Forelimb muscle (tissue), 1 donor: ENCODE results near the gene VIPR2. TPM values are rescaled to one million over a fixed set of nuclear protein-coding genes. Genes with fewer than 3 reads are reported as not detected.

ENCODE experiments used
- DNase-seq: peaks from one replicate; pipeline ENCODE4 v3.0.0-alpha.2; 2013; ENCODE audit warnings: low read depth
- polyA plus RNA-seq: library from polyadenylated mRNA; unstranded; fragments of 120-200 nt; gene quantifications from one replicate; pipeline ENCODE4 v1.2.1, GENCODE V29; 2013; ENCODE audit not compliant: insufficient read length

Gene VIPR2
- polyA plus RNA-seq, 1 donor, result 9.4 TPM

DNA sequence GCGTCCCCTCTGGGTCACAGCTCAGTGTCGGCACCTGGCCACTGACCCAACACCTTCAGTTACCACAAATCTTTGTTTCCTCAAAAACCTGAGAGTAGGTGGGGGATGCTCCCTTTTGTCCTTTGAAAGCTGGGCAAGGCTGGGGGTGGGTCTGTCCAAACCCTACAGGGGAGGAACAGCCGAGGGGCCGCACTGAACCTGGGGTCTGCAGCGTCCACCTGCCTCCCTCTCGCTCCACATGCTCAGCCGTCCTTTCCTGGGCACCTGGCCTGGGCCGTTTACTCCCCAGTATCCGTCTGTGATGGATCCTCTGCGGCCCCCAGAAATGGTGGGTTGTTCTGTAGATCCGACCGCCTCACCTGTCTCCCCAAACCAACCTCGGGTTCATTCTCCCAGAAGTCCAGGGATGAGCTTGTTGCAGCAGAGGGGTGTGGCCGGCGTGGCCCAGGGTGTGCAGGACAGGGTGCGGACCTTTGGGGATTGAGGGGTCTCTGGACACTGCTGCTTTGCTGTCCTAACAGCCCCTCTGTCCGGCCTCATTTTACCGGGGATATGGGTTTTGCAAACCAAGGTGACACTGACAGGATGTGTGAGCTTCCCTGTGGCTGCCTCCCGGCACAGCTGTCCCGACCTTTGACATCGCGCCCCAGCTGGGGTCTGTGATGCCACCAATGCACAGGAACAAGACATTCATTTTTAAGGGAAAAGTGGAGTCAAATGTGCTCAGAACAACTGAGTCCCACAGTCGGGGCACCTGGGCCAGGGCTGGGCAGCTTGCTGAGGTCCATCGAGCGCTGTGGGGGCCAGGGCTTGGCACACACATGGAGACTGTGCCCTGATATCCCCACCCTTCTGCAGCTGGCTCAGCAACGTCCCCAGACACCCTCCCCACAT is 115.9 kb downstream of the VIPR2 start:
- no peak for DNase-seq

- no peak for DNase-seq
Observed at GRCh38 chr7:159027789-159028507, 116.7 kb downstream of the VIPR2 start.

GRCh38 chr7:159027056-159027788 is 117.4 kb downstream of the VIPR2 start:
- no peak for DNase-seq

- DNase-seq, result no peak
Observed at GRCh38 chr7:159026271-159027055, 118.2 kb downstream of the VIPR2 start.

DNA sequence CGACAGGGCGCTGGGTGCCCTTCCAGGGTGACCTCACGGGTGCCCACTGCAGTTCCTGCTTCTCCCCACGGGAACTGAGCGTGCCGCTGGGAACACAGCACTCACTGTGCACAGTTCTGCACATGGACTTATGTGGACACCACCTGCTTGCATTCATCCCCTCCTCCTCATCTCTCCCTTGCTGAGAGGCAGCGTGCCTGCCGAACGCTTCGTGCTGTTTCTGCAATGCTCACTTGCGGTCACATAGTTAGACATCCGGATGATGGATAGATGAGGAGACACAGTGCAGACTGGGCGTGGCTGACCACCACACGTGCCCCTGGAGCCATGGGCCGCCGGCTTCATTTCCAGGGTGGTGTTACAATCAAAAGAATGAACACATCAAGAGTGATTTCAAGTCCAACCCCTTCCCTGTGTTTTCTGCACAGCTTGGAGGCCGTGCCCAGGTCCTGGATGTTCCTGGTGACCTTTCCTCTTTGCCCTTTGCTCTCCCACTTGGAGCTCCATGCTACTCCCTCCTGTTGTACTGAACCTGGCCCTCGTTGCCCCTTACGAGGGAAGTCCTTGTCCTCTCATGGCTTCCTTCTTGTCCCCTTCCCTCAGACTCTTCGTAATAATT is 119.4 kb downstream of the VIPR2 start:
- DNase-seq, result no peak

- no peak for DNase-seq
Observed at GRCh38 chr7:159024280-159024951, 120.3 kb downstream of the VIPR2 start.

- DNase-seq, result no peak
Observed at GRCh38 chr7:159023746-159024145, 120.9 kb downstream of the VIPR2 start.

- DNase-seq, result no peak
Observed at GRCh38 chr7:159023206-159023605, 121.5 kb downstream of the VIPR2 start.

DNA sequence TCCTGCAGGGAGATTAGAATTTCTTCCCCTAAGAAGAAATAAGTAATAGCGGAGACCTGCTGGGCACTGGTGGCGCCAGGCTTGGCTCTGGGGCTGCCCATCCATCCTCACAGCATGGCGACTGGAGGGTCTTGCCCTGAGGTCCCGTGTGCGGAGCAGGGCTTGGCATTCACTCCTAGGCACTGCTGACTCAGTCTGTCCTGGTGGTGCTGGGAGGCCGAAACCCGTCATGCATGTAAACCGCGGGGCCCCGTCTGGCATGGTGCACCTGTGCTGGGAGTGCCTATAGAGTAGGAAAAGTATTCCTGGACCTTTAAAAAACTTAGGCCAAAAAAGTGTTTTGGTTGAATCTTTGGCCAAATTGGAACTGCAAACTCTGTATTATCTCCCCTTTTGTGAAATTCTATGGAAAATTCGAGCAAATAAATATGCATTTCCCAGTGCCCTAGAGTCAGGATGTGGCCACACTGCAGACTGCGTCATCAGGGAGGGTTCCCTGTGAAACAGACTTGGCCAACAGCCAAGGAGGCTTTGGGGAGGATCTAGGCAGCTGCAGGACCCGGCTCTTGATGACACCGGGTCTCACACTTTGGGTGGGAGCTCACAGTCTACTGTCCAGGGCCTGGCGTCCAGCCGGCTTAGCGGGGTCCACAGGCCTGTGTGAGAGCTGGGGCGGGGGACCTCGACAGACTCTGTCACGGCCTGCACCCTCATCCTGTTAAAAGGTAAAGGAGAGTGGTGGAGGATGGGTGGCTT is 122.3 kb downstream of the VIPR2 start:
- DNase-seq, result no peak

GRCh38 chr7:159020987-159021386 is 123.7 kb downstream of the VIPR2 start:
- no peak for DNase-seq

DNA sequence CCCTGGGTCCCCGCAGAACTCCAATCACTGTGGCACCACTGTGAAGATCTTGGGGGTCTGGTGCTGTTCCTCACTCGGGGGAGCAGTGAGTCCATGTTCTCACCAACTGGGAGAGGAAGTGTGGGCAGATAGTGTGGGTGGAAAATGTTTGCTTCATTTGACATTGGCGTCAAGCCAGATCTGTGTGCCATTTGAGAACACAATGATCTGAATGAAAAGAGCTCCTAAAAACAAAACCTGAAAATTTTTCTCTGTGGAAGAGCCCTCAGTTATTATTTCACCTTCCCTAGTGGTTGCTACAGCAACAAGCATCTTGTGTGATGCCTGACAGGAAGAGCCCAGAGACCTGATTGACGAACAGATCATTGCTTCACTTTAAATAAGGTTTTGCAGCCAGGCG is 125.6 kb downstream of the VIPR2 start:
- DNase-seq, result no peak

- no peak for DNase-seq
Observed at GRCh38 chr7:159017741-159018140, 126.9 kb downstream of the VIPR2 start.

GRCh38 chr7:159017210-159017609 is 127.5 kb downstream of the VIPR2 start:
- DNase-seq, result no peak

DNA sequence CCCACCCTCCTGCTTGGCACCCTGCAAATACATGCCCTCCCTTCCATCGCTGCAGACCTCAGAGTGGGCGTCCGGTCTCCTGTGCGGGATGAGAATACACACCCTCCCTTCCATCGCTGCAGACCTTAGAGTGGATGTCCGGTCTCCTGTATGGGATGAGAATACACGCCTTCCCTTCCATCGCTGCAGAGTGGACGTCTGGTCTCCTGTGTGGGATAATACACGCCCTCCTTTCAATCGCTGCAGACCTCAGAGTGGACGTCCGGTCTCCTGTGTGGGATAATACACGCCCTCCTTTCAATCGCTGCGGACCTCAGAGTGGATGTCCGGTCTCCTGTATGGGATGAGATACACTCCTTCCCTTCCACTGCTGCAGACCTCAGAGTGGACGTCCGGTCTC is 128.1 kb downstream of the VIPR2 start:
- DNase-seq, result no peak

DNA sequence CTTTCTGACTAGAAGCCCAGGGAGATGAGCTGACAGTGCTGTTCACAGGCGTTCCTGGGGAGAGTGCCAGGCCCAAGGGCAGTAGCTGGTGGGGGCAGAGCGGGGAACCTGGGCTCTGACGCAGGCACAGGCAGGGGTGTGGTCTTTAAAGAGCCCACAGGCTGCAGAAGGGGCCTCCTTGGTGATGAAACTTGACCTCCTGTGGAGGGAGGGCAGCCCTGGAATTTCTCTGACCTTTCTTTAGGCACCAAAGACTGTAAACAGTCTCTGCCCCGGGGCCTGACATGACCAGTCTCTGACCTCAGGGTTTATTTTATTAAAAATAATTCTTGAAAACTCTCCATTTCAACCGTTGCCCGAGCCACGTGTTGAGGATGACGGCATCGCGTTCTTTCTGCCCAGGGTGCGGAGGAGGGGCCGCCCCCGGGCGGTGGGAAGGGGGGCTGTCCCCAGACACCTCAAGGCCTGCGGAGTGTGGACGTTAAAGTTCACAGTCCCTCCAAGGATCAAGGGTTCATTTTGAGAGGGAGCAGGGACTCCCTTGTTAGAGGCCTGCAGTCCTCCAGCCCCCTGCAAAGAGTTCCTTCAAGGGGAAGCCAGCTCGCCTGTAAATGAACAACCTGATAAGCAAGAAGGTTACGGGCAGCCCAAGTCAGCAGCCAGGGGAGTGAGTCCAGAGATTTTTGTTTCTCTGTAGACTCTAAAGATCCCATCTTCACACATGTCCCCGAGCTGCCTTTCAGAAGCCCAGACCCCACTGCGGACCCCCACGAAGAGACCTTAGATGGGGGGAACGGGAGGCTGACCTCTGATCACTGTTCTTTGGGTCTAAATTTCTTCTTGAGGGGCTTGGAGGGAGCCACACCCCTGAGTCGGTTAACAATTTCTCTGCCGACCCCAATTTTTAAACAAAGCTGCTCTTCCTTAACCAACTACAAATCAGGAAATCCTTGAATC is 128.9 kb downstream of the VIPR2 start:
- DNase-seq, result no peak

DNA sequence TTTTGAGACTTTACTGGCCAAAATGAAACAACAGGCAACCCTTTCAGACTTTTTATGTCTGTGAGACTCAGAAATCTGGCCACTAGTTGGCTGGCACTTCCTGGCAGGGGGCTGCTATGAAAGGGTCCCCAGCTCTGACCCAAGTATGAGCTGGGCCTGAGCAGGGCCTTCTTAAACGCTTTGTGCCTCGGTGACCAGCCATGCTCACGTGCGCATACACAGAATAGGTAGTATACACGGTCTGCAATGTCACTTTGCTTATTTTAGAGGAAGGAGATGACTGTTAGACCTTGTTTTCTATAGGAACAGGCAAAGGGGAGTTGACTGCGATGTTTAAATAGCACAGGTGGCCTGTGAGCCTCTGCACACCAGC is 129.6 kb downstream of the VIPR2 start:
- DNase-seq, result no peak

DNA sequence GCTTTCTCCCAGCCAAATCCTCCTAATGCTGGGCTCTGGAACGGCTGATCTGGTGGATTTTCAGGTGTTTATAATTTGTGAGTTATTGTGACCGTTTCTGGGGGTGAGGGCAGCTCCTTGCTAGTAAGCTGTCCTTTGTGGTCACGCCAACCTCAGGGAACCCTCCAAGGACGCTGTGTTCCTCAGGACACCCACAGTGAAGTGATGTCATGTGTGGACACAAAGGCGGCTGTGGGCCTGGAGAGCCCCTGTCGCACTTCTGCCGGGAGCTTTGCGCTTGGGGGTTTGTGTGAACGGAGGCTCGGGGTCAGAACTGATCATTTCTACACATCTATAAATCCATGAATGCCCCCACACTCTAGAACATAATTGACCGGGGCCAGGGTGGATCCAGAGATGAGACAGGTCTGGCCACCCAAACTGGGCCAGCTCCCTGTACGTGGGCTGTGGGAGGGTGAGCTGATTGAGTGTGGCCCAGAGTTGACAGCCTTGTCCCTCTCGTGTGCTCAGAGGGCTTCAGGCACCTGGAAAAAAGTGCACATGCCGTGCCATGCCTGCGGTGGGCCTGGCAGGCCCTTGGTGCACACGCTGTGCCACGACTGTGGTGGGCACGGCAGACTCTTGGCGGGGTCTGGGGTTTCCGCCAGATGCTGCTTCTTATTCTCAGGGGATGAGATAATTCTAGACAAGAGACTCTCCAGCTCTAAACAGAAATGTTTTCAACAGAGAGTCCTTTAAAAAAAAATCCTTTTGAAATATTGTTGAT is 130.2 kb downstream of the VIPR2 start:
- DNase-seq, result no peak

- DNase-seq, result no peak
Observed at GRCh38 chr7:159013825-159014289, 130.8 kb downstream of the VIPR2 start.
